ENCODE results near the gene PGA3. TPM values are rescaled to one million over a fixed set of nuclear protein-coding genes. Genes with fewer than 3 reads are reported as not detected.

Gene PGA3
- total RNA-seq, 1 experiment from 2014 or later: not detected

- ATAC-seq: no peak
- 0 out of 2 replicates have a peak, but pooled peaks cover 3% of the 10 kb centered on the region for H3K27me3 ChIP-seq (ENCODE audit: insufficient read depth, low read length)
Measured at GRCh38 chr11:61173456-61173855, 29.9 kb upstream of the PGA3 start.

More at GRCh38 chr11:61173456-61173855, 29.9 kb upstream of the PGA3 start:
- intact Hi-C loops (cut with micrococcal nuclease): no loop called here
- TF ChIP-seq ELF1 (IDR thresholded peaks at IDR 0.05; ENCODE audit: borderline replicate concordance, low read depth) (no peak), CEBPB (IDR thresholded peaks at IDR 0.05; ENCODE audit: low read depth) (no peak), CBX3 (IDR thresholded peaks at IDR 0.05; ENCODE audit: low read depth) (no peak), EZH2 (IDR thresholded peaks at IDR 0.05) (no peak), REST (IDR thresholded peaks at IDR 0.05; ENCODE audit: low read depth) (no peak), SIN3A (IDR thresholded peaks at IDR 0.05; ENCODE audit: low read depth) (no peak), RAD21 (IDR thresholded peaks at IDR 0.05; ENCODE audit: low read depth) (no peak), MAX (IDR thresholded peaks at IDR 0.05) (no peak), CTCF (IDR thresholded peaks at IDR 0.05 in 2 of 3, conservative IDR thresholded peaks at IDR 0.05 in 1 of 3; ENCODE audit: borderline replicate concordance in 1 of 3, insufficient read depth in 1 of 3, low read depth in 2 of 3, low read length in 2 of 3) (no peak), ZFX (IDR thresholded peaks at IDR 0.05) (no peak), POLR2A (IDR thresholded peaks at IDR 0.05; ENCODE audit: borderline replicate concordance, extremely low read depth, insufficient read depth, insufficient read length) (no peak), ZNF274 (IDR thresholded peaks at IDR 0.05; ENCODE audit: low read depth, low read length) (no peak), TCF7L2 (IDR thresholded peaks at IDR 0.05; ENCODE audit: borderline replicate concordance, extremely low read depth, insufficient read depth, insufficient read length) (no peak), SP1 (IDR thresholded peaks at IDR 0.05; ENCODE audit: low read depth) (no peak)
- H3K4me3 ChIP-seq (replicated peaks in 1 of 2; ENCODE audit: low read depth in 1 of 2, low read length in 2 of 2): no peak overlapping the region
- H3K27ac ChIP-seq (ENCODE audit: low read depth, low read length): no peak overlapping the region
- no peak overlapping the region for H2AFZ ChIP-seq (ENCODE audit: low read depth, low read length, poor library complexity, severe bottlenecking)
- DNase-seq (ENCODE audit: low read depth, low spot score): no peak
- H4K20me1 ChIP-seq (ENCODE audit: insufficient read depth): no peaks in the 10 kb centered on the region
- H3K36me3 ChIP-seq (ENCODE audit: control insufficient read depth in 1 of 2, insufficient read depth in 2 of 2, low read length in 2 of 2): no peaks in the 10 kb centered on the region
- no peak overlapping the region for H3K9ac ChIP-seq (ENCODE audit: low read length)
- H3K4me1 ChIP-seq (ENCODE audit: control insufficient read depth in 1 of 2, insufficient read depth in 2 of 2, low read length in 2 of 2): no peaks in the 10 kb centered on the region
- H3K9me3 ChIP-seq (ENCODE audit: control insufficient read depth in 1 of 2, insufficient read depth in 1 of 2, low read depth in 1 of 2, low read length in 2 of 2): no peaks in the 10 kb centered on the region
- no peak overlapping the region for H3K4me2 ChIP-seq (ENCODE audit: low read length)
- POLR2A ChIA-PET: no interaction called here
- no TSS peak for BruUV-seq (replicated peaks)
- H3K9me2 ChIP-seq (ENCODE audit: insufficient read depth): no peaks in the 10 kb centered on the region
- RAD21 ChIA-PET (ENCODE audit: low non-redundant PET in 1 of 2, low total read pairs in 2 of 2, uncharacterized antibody in 2 of 2, unreplicated experiment in 2 of 2): no interaction called here
- CTCF ChIA-PET: no interaction called here
- H3K79me2 ChIP-seq (ENCODE audit: insufficient read depth, low read length): no peaks in the 10 kb centered on the region
